Thyroid gland (tissue), 4 donors: ENCODE results near the gene CROCC2.

Experiments
- POLR2A ChIP-seq, 2 donors: fragments of 450-650 bp; IDR thresholded peaks; one replicate each; pipeline ENCODE4 v1.6.1; 2017; ENCODE audit warnings: antibody characterized with exemption in 2 of 2, mild to moderate bottlenecking in 2 of 2, moderate library complexity in 1 of 2
- TF ChIP-seq, protein P1 (sequence below), 6 experiments: fragments of 200-600 bp in 3 of 6; fragments of 450-650 bp in 3 of 6; sonication (generic) in 3 of 6; IDR thresholded peaks; one replicate each; pipeline ENCODE4 v1.5.1; 2016 to 2019; ENCODE audit warnings: antibody characterized with exemption in 6 of 6, mild to moderate bottlenecking in 2 of 6, inconsistent platforms in 1 of 6, moderate library complexity in 1 of 6

DNA sequence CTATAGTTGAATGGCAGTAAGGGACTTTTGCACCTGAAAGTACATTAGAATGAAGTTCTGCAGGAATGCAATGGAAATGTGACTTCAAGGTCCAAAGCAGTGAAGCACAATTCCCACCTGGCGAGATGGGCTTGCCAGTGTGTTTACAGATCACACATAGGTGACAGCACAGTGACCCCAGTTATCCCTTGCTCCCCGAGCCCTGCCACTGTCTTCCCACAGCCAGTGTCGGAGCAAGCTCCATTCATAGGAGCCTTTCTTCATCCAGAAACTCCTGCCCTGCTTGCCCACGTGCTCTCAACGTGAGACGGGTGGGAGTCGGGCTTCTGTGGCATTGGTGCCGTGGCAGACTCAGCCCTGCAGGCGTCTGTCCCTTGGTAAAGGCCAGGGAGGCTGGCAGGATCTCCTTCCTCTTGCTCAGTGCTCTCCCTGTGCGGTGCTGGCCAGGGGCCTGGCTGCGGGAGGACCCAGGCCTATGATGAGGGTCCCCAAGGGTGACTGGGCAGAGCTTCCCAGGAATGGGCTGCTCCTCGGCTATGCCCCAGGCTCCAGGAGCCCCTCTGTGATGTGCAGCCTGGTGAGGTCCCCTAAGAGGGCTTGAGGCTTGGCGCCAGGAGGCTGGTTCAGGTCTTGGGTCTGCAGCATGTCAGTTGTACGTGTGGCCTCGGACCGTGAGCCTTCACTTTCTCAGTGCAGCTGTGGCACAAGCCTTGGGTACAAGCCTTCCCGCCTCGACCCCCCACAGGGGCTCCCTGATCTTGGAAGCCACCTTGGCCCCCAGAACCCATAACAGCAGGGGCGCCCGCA, 132.4 kb downstream of the CROCC2 start:
- TF ChIP-seq POLR2A (IDR thresholded peaks at IDR 0.05) = no peak
- TF ChIP-seq, protein P1, sequence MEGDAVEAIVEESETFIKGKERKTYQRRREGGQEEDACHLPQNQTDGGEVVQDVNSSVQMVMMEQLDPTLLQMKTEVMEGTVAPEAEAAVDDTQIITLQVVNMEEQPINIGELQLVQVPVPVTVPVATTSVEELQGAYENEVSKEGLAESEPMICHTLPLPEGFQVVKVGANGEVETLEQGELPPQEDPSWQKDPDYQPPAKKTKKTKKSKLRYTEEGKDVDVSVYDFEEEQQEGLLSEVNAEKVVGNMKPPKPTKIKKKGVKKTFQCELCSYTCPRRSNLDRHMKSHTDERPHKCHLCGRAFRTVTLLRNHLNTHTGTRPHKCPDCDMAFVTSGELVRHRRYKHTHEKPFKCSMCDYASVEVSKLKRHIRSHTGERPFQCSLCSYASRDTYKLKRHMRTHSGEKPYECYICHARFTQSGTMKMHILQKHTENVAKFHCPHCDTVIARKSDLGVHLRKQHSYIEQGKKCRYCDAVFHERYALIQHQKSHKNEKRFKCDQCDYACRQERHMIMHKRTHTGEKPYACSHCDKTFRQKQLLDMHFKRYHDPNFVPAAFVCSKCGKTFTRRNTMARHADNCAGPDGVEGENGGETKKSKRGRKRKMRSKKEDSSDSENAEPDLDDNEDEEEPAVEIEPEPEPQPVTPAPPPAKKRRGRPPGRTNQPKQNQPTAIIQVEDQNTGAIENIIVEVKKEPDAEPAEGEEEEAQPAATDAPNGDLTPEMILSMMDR (IDR thresholded peaks at IDR 0.05) = no peak
